Lung (tissue), 12 donors: ENCODE results near the gene DENND1B. TPM values are rescaled to one million over a fixed set of nuclear protein-coding genes. Genes with fewer than 3 reads are reported as not detected.

Experiments used
- ATAC-seq: fragments of 200-7000 bp; cut with Tn5 transposase; one replicate; pipeline ENCODE4 v1.9.1; 2020; ENCODE audit warnings: moderate number of reproducible peaks; ENCODE audit not compliant: insufficient read depth, low FRiP score
- DNase-seq, 3 donors: peaks; one replicate each; pipeline ENCODE4 v3.0.0-alpha.2; 2013 to 2017
- H3K27ac ChIP-seq, 2 donors: one replicate each; pipeline ENCODE4 v1.5.1; 2013; ENCODE audit warnings: mild to moderate bottlenecking in 2 of 2, moderate library complexity in 2 of 2, control low read depth in 1 of 2, inconsistent platforms in 1 of 2, low read depth in 1 of 2, low read length in 1 of 2
- H3K27me3 ChIP-seq, 3 donors: one replicate each; pipeline ENCODE4 v1.5.1; 2013; ENCODE audit warnings: low read length in 2 of 3; ENCODE audit not compliant: control insufficient read depth in 3 of 3, insufficient read depth in 3 of 3
- H3K36me3 ChIP-seq, 4 donors: one replicate each; pipeline ENCODE4 v1.5.1; 2013; ENCODE audit warnings: low read length in 4 of 4, mild to moderate bottlenecking in 1 of 4, moderate library complexity in 1 of 4; ENCODE audit not compliant: control insufficient read depth in 4 of 4, insufficient read depth in 4 of 4
- H3K4me1 ChIP-seq, 5 donors: one replicate each; pipeline ENCODE4 v1.5.1; 2013; ENCODE audit warnings: low read length in 5 of 5, mild to moderate bottlenecking in 2 of 5, moderate library complexity in 1 of 5; ENCODE audit not compliant: control insufficient read depth in 5 of 5, insufficient read depth in 5 of 5
- H3K4me3 ChIP-seq: one replicate; pipeline ENCODE4 v1.5.1; 2013; ENCODE audit warnings: mild to moderate bottlenecking, control low read depth, moderate library complexity
- H3K9ac ChIP-seq, 2 donors: one replicate each; pipeline ENCODE4 v1.5.1; 2013; ENCODE audit warnings: low read length in 2 of 2, control low read depth in 1 of 2; ENCODE audit not compliant: insufficient read depth in 1 of 2
- H3K9me3 ChIP-seq, 4 donors: one replicate each; pipeline ENCODE4 v1.5.1; 2013; ENCODE audit warnings: low read length in 3 of 4, mild to moderate bottlenecking in 1 of 4, moderate library complexity in 1 of 4; ENCODE audit not compliant: control insufficient read depth in 4 of 4, insufficient read depth in 3 of 4
- CTCF ChIP-seq: IDR thresholded peaks from 2 replicates; pipeline ENCODE4 v1.5.1; 2012; ENCODE audit warnings: mild to moderate bottlenecking; ENCODE audit errors: control extremely low read depth, extremely low read depth
- WGBS, 2 donors: extraction: QIAGEN DNeasy Blood & Tissue Kit; methylation state at CpG; one replicate each; pipeline ENCODE4 v1.1.7; 2013; 5-methylcytosine and 5-hydroxymethylcytosine counted together
- polyA plus RNA-seq, 2 donors: library from polyadenylated mRNA; stranded (reverse); fragments of 200-250 nt; gene quantifications; one replicate each; pipeline ENCODE4 v1.2.1, GENCODE V29; 2013
- total RNA-seq, 2 donors: library from RNA; depleted of rRNA in 1 of 2; stranded (reverse); fragments of >200 nt in 1 of 2; gene quantifications; one replicate each; pipeline ENCODE4 v1.2.1, GENCODE V29; 2014 to 2021
- donor health status: control.
- donor health status: control.
- donor health status: Bipolar disorder and iron deficiency.
- donor health status: healthy.
- donor health status: DM: yes; HTN: yes; CAD: no.

DENND1B gene
- total and polyA plus RNA-seq, 4 donors, result 2.7 to 41.0 (median 10.1) TPM

- H3K36me3 ChIP-seq, result no peaks in the 10 kb centered on the region
Observed at GRCh38 chr1:197606168-197606845, 169.0 kb downstream of the DENND1B start.

GRCh38 chr1:197604302-197604701, 171.0 kb downstream of the DENND1B start:
- Histone ChIP-seq H3K36me3 (peaks cover 0 to 2% (median under 1%) of the 10 kb centered on the region in 4 donors), H3K9me3 (no peaks in the 10 kb centered on the region), H3K4me3 (no peak overlapping the region), H3K4me1 (peaks cover 0 to 5% (median 0%) of the 10 kb centered on the region in 5 donors), H3K27ac (no peak overlapping the region), H3K9ac (no peak overlapping the region), H3K27me3 (no peaks in the 10 kb centered on the region)
- WGBS, 2 donors, result 83 to 93% methylated on average over 1 of the region's 1 CpG
- TF ChIP-seq CTCF, result no peak
- ATAC-seq (no peak), DNase-seq (peak in 2 of 3 donors; percentile 26 to 47)

More at GRCh38 chr1:197606168-197606845, 169.0 kb downstream of the DENND1B start:
- H3K4me1 ChIP-seq, result peaks cover 0 to 5% (median 0%) of the 10 kb centered on the region in 5 donors
- no peak overlapping the region for H3K9ac ChIP-seq
- ATAC-seq, result no peak
- no peaks in the 10 kb centered on the region for H3K27me3 ChIP-seq
- peak; percentile 11 to 49 (median 41) for DNase-seq
- no peaks in the 10 kb centered on the region for H3K9me3 ChIP-seq
- H3K4me3 ChIP-seq, result no peak overlapping the region
- no peak for TF ChIP-seq CTCF
- 89 to 93% methylated on average over 6 of the region's 6 CpGs for WGBS, 2 donors
- H3K27ac ChIP-seq, result no peak overlapping the region

- Histone ChIP-seq H3K9me3 (no peaks in the 10 kb centered on the region), H3K27ac (no peak overlapping the region), H3K27me3 (no peaks in the 10 kb centered on the region), H3K9ac (no peak overlapping the region), H3K4me1 (no peaks in the 10 kb centered on the region), H3K4me3 (no peak overlapping the region), H3K36me3 (peaks cover 0 to 2% (median under 1%) of the 10 kb centered on the region in 4 donors)
- ATAC-seq (peak; percentile 34), DNase-seq (no peak)
- WGBS, 2 donors, result 92 to 94% methylated on average over 3 of the region's 3 CpGs
- no peak for TF ChIP-seq CTCF
Observed at GRCh38 chr1:197600751-197601150, 174.5 kb downstream of the DENND1B start.
